Choroid plexus epithelial cell (primary cell): ENCODE results near the gene CDH26.
"Not testable (repeated sequence)": the region's sequence is repeated elsewhere in the genome, so short reads cannot be mapped to it uniquely, and the experiment has no call there.

ENCODE experiments used
- DNase-seq: peaks from one replicate; pipeline ENCODE4 v3.0.0-alpha.2; 2010; ENCODE audit warnings: low read depth
- H3K4me3 ChIP-seq: 2 replicates; pipeline ENCODE4 v1.5.1; 2011; ENCODE audit warnings: low read depth, mild to moderate bottlenecking, control low read depth, low read length, moderate library complexity
- CTCF ChIP-seq: conservative IDR thresholded peaks from 2 replicates; pipeline ENCODE4 v1.5.1; 2011; ENCODE audit warnings: low read depth, mild to moderate bottlenecking, control low read depth, inconsistent platforms, low read length, moderate library complexity

Gene CDH26

GRCh38 chr20:60035486-60035885 is 77.3 kb downstream of the CDH26 start:
- no peak for TF ChIP-seq CTCF
- DNase-seq, result no peak
- no peak overlapping the region for H3K4me3 ChIP-seq

GRCh38 chr20:60036346-60036745 is 78.1 kb downstream of the CDH26 start:
- no peak for TF ChIP-seq CTCF
- no peak for DNase-seq
- H3K4me3 ChIP-seq, result no peak overlapping the region

GRCh38 chr20:60036746-60037499 is 78.7 kb downstream of the CDH26 start:
- TF ChIP-seq CTCF, result no peak
- DNase-seq, result peak; percentile 12
- H3K4me3 ChIP-seq, result no peak overlapping the region

- DNase-seq, result no peak
- no peak for TF ChIP-seq CTCF
- H3K4me3 ChIP-seq, result no peak overlapping the region
Measured at GRCh38 chr20:60038400-60039008, 80.3 kb downstream of the CDH26 start.

GRCh38 chr20:60039526-60039925 is 81.3 kb downstream of the CDH26 start:
- no peak for TF ChIP-seq CTCF
- H3K4me3 ChIP-seq, result no peak overlapping the region
- no peak for DNase-seq

- no peak for TF ChIP-seq CTCF
- no peak overlapping the region for H3K4me3 ChIP-seq
- no peak for DNase-seq
Measured at GRCh38 chr20:60040471-60041162, 82.4 kb downstream of the CDH26 start.

GRCh38 chr20:60041436-60042165 is 83.4 kb downstream of the CDH26 start:
- DNase-seq, result peak; percentile 38
- H3K4me3 ChIP-seq, result not testable (repeated sequence)
